Transverse colon (tissue), 4 donors: Measurements from ENCODE around the gene TP53TG5. TPM values are rescaled to one million over a fixed set of nuclear protein-coding genes. Genes with fewer than 3 reads are reported as not detected.

Experiments
- DNase-seq: peaks from one replicate; pipeline ENCODE4 v3.0.0-alpha.2; 2019
- H3K27ac ChIP-seq, 4 donors: fragments of 200-600 bp; sonication (generic); 2 replicates each; pipeline ENCODE4 v1.5.1; 2016 to 2018; ENCODE audit warnings: inconsistent platforms in 4 of 4
- H3K27me3 ChIP-seq: fragments of 200-600 bp; sonication (generic); 2 replicates; pipeline ENCODE4 v1.5.1; 2017; ENCODE audit warnings: inconsistent platforms
- H3K36me3 ChIP-seq, 4 donors: fragments of 200-600 bp; sonication (generic); 2 replicates each; pipeline ENCODE4 v1.5.1; 2017 to 2019; ENCODE audit warnings: inconsistent platforms in 4 of 4
- H3K4me1 ChIP-seq, 4 donors: fragments of 200-600 bp; sonication (generic); 2 replicates each; pipeline ENCODE4 v1.5.1; 2017 to 2020; ENCODE audit warnings: inconsistent platforms in 4 of 4
- H3K4me3 ChIP-seq, 4 donors: fragments of 200-600 bp; sonication (generic); 1 replicate in 1 of 4; 2 replicates in 3 of 4; pipeline versions ENCODE4 v1.5.1 to v1.6.1; 2017 to 2019; ENCODE audit warnings: inconsistent platforms in 4 of 4
- H3K9me3 ChIP-seq, 2 donors: fragments of 200-600 bp; sonication (generic); 2 replicates each; pipeline ENCODE4 v1.5.1; 2017 to 2019; ENCODE audit warnings: inconsistent platforms in 2 of 2
- EP300 ChIP-seq: sonication (generic); formaldehyde crosslinking; IDR thresholded peaks from one replicate; pipeline ENCODE4 v1.6.1; 2017; ENCODE audit warnings: antibody characterized with exemption, low read depth
- POLR2A ChIP-seq: fragments of 450-650 bp; IDR thresholded peaks from one replicate; pipeline ENCODE4 v1.6.1; 2016; ENCODE audit warnings: antibody characterized with exemption, mild to moderate bottlenecking, moderate library complexity
- POLR2AphosphoS5 ChIP-seq, 3 donors: sonication (generic); formaldehyde crosslinking; IDR thresholded peaks; one replicate each; pipeline ENCODE4 v1.6.1; 2016; ENCODE audit warnings: antibody characterized with exemption in 3 of 3
- whole genome bisulfite sequencing, 2 donors: methylation state at CpG; one replicate each; pipeline ENCODE4 v1.1.5; 2018; ENCODE audit warnings: low coverage in 1 of 2; 5-methylcytosine and 5-hydroxymethylcytosine counted together
- in situ Hi-C, 4 donors: fragments of 200-750 bp; cut with MboI; loops; one replicate each; pipeline versions ENCODE4 v1.15.0 to v1.15.1; 2017; ENCODE audit warnings: low sequenced_read_pairs in 3 of 4, low pct_ligation_motif_present in 1 of 4, low pct_unique_long_range_greater_than_20kb in 1 of 4
- intact Hi-C: fragments of 100-400 bp; cut with DNase I; formaldehyde crosslinking; loops from one replicate; pipeline ENCODE4 v1.15.1; 2023; ENCODE audit warnings: low total_unique reads
- total RNA-seq, 4 donors: library from RNA; depleted of rRNA; stranded (reverse); fragments of >200 nt; gene quantifications; one replicate each; pipeline ENCODE4 v1.1.0, GENCODE V29; 2016
- TF ChIP-seq, protein P1 (sequence below), 5 experiments: fragments of 200-600 bp in 3 of 5; fragments of 450-650 bp in 2 of 5; sonication (generic) in 3 of 5; IDR thresholded peaks; 1 replicate in 2 of 5; 2 replicates in 3 of 5; pipeline ENCODE4 v1.5.1; 2016 to 2017; ENCODE audit warnings: antibody characterized with exemption in 5 of 5, inconsistent platforms in 3 of 5, mild to moderate bottlenecking in 2 of 5, moderate library complexity in 1 of 5

Gene TP53TG5
- total RNA-seq, 4 donors from 2014 or later = 0.14 TPM; not detected in 3

DNA sequence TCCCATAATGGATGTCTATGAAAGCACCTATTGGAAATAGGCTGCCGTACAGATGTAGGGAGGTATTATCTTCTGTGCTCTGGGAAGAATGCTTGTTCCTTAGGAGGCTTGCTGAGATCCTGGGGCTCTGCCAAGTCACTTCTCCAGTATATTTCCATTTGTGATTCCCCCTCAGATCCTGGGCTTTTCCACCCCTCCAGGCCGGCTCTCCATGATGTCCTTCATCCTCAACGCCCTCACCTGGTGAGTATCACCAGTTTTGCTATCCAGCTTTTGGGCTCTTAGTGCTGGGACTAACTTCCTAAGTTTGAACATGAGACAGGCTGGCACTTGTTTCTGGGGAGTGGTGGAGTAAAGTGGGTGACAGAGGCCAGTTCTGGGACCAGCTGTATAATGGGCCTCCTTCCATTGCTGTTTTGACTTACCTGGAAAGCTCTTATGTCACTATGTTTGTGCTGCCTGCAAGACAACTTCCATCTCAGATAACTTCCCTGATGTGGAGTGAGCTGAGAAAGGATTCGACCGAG lies 12.6 kb downstream of the TP53TG5 start:
- DNase-seq = no peak
- intact Hi-C loops = no loop called here

DNA sequence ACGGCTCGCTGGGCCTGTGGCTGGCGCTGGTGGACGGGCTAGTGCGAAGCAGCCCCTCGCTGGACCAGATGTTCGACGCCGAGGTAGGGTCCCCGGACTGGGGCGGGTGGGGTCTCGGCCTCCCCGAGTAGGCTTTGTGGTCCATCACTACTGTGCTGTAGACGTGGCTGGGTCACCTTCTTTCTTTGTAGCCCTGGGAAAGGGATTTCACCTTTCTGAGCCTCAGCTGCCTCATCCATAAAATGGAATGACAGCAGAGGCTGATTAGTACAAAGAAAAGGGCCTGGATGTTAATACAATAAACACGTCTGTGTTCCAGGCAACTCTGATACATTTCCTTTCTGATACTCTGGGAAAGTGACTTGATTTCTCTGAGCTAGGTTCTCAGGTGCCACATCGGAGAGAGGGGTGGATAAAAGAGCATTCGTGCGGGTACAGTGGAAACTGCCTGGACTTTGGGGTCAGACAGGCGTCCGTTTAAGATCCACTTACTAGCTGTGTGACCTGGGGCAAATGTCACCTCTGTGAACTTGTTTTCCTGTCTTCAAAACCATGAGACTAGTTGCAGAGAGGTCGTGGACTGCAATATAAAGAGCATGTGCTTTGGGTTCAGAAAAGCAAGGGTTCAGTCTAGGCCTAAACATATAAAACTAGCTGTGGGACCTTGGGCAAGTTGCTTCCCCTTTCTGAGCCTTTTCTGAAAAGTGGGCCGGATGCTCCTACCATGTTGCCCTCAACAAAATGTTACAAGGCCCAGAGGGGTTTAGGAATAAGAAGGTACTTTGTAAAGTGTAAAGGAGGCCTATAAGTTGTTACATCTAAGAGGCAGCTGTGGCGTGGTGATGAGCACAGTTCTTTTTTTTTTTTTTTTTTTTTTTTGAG lies 14.3 kb downstream of the TP53TG5 start:
- DNase-seq = no peak
- H3K27me3 ChIP-seq = no peaks in the 10 kb centered on the region
- H3K27ac ChIP-seq = peak overlapping the region; percentile 92 to 97 (median 95)
- peaks cover 23 to 63% (median 37%) of the 10 kb centered on the region in 4 donors for H3K4me1 ChIP-seq
- TF ChIP-seq POLR2A (no peak), POLR2AphosphoS5 (IDR thresholded peaks at IDR 0.05) (no peak), EP300 (no peak)
- TF ChIP-seq, protein P1, sequence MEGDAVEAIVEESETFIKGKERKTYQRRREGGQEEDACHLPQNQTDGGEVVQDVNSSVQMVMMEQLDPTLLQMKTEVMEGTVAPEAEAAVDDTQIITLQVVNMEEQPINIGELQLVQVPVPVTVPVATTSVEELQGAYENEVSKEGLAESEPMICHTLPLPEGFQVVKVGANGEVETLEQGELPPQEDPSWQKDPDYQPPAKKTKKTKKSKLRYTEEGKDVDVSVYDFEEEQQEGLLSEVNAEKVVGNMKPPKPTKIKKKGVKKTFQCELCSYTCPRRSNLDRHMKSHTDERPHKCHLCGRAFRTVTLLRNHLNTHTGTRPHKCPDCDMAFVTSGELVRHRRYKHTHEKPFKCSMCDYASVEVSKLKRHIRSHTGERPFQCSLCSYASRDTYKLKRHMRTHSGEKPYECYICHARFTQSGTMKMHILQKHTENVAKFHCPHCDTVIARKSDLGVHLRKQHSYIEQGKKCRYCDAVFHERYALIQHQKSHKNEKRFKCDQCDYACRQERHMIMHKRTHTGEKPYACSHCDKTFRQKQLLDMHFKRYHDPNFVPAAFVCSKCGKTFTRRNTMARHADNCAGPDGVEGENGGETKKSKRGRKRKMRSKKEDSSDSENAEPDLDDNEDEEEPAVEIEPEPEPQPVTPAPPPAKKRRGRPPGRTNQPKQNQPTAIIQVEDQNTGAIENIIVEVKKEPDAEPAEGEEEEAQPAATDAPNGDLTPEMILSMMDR (IDR thresholded peaks at IDR 0.05) = no peak
- intact Hi-C loops (no loop called here), in situ Hi-C loops (no loop called here)
- peak overlapping the region; percentile 44 to 83 (median 67) for H3K4me3 ChIP-seq
- H3K36me3 ChIP-seq = peaks cover 0 to 27% (median 10%) of the 10 kb centered on the region in 4 donors
- 14 to 24% methylated on average over 4 to 21 of the region's 23 CpGs for WGBS, 2 donors
- H3K9me3 ChIP-seq = no peaks in the 10 kb centered on the region

More for the DNA sequence above, 12.6 kb downstream of the TP53TG5 start:
- Histone ChIP-seq H3K36me3 (peaks cover 0 to 27% (median 10%) of the 10 kb centered on the region in 4 donors), H3K27me3 (no peaks in the 10 kb centered on the region), H3K9me3 (no peaks in the 10 kb centered on the region), H3K27ac (peak overlapping the region in 3 of 4 donors; percentile 5 to 68 (median 50)), H3K4me3 (no peak overlapping the region), H3K4me1 (peaks cover 16 to 50% (median 23%) of the 10 kb centered on the region in 4 donors)
- 90 to 100% methylated on average over 3 to 5 of the region's 5 CpGs for WGBS, 2 donors
- no peak for TF ChIP-seq POLR2AphosphoS5 (IDR thresholded peaks at IDR 0.05)
- TF ChIP-seq POLR2A = no peak
- no peak for TF ChIP-seq EP300
- TF ChIP-seq, protein P1 (IDR thresholded peaks at IDR 0.05) = no peak
- in situ Hi-C loops = loop anchor here in 1 of 4 donors (5.0 kb wide), 1 partner anchor 52 kb away; the partner anchor contains the start of gene PIGT

DNA sequence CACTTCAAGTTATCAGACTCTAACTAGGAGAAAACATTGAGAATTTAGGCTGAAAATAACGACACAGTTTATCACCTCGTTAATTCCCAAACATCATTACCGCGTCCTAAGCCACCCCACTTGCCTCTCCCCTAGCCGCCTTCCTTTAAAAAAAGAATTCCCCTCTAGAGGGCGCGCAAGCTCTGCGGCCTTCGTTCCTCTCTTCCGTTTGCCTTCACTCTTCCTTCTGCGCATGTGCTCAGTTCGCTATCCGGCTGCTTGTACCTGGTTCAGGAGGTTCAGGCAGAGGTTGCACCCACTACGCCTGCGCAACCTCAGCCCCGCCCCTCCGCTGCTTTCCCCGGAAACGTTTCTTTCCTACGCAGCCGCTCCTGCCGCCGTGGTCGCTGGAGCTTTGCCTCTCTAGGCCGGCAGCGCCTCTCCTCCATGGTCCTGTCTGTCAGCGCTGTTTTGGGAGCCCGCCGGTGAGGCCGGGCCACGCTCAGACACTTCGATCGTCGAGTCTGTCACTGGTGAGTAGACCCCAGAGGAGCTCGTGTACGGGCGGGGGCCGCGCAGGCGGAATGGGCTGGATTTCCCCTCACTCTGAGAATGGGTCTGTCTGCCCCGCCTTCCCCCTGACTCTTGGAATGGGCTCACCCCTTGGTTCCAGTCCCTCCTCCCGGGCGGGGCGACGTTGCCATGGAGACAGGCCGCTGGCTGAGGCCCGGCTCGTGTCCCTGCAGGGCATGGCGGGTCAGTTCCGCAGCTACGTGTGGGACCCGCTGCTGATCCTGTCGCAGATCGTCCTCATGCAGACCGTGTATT lies 15.1 kb downstream of the TP53TG5 start, which contains the start of gene SYS1:
TSS of gene SYS1 (plus strand) at position 353 of the 807 bp plus-strand sequence. CDS start at position 729, 376 bp downstream.
- DNase-seq = peak; percentile 99
- Histone ChIP-seq H3K9me3 (no peaks in the 10 kb centered on the region), H3K4me1 (peaks cover 28 to 71% (median 46%) of the 10 kb centered on the region in 4 donors), H3K27me3 (no peaks in the 10 kb centered on the region), H3K27ac (peak within 1 kb of the TSS; percentile 92 to 97 (median 95)), H3K36me3 (peaks cover 0 to 25% (median 8%) of the 10 kb centered on the region in 4 donors), H3K4me3 (peak within 1 kb of the TSS; percentile 44 to 83 (median 67))
- intact Hi-C loops = no loop called here
- 0 to 1% methylated on average over 7 to 49 of the region's 55 CpGs for WGBS, 2 donors
- in situ Hi-C loops = no loop called here
- TF ChIP-seq POLR2AphosphoS5 (IDR thresholded peaks at IDR 0.05) = peak; percentile 90 to 98 (median 97)
- TF ChIP-seq POLR2A = peak; percentile 96
- no peak for TF ChIP-seq EP300
- TF ChIP-seq, protein P1 (IDR thresholded peaks at IDR 0.05) = peak; percentile 88 to 98 (median 94)
